HG03280 (cell line): ENCODE measurements around the gene CNBD2.
A peak's percentile ranks its signal among the peaks of the same experiment; 100 is the strongest.
"Not testable (repeated sequence)": the region's sequence is repeated elsewhere in the genome, so short reads cannot be mapped to it uniquely, and the experiment has no call there.

Experiments used
- ATAC-seq: cut with Tn5 transposase; IDR thresholded peaks from one replicate; pipeline ENCODE4 v1.9.1; 2021; ENCODE audit warnings: mild to moderate bottlenecking, moderate library complexity; ENCODE audit not compliant: unreplicated experiment

CNBD2 gene

GRCh38 chr20:35967979-35968640, at the start of gene CNBD2:
CNBD2 (plus strand) TSS chr20:35968590; CDS start chr20:35968763, 173 bp downstream.
- no peak for ATAC-seq

GRCh38 chr20:35920523-35920922, 47.9 kb upstream of the CNBD2 start:
- no peak for ATAC-seq

- ATAC-seq: no peak
These were observed 39.1 kb upstream of the CNBD2 start for GRCh38 chr20:35929301-35929700.

- no peak for ATAC-seq
These were observed 34.3 kb upstream of the CNBD2 start for GRCh38 chr20:35934050-35934449.

GRCh38 chr20:35939264-35939663, 29.1 kb upstream of the CNBD2 start:
- no peak for ATAC-seq

DNA sequence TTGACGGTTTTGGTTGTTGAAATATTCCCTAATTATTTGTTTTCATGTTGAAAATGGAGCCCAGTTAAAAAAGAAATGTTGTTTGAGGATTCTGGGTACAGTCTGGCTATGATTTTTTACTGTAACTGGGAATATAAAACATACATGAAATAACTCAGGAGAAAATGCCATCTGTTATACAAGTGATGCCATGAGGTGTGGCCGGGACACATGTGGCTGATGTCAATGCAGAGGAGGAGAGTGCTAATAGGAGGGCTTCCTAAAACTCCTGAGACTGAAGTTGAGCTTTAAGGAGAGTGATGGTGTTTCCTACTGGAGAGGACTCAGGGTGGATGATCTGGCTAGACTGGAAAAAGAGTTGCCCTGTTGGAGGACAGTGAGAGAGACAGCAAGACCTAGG, 26.8 kb upstream of the CNBD2 start:
- ATAC-seq: no peak

- no peak for ATAC-seq
These were observed 26.1 kb upstream of the CNBD2 start for GRCh38 chr20:35942243-35942642.

DNA sequence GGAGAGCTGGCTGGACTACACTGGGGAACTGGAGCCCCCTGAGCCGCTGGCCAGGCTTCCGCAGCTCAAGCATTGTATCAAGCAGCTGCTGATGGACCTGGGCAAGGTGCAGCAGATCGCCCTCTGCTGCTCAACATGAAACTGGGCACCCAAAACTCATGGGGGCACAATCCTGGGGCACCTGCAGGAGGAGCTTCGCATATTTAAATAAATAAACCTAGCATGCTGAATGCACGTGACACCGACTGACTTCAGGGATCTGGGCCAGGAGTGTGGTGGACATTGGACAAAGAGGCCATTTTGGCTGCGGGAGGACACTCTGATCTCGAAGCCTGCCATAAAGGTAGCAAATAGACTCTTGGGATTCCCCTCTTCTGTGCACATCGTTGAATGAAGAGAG, 20.9 kb upstream of the CNBD2 start:
- no peak for ATAC-seq

GRCh38 chr20:35947907-35948306, 20.5 kb upstream of the CNBD2 start:
- no peak for ATAC-seq

GRCh38 chr20:35950093-35950492, 18.3 kb upstream of the CNBD2 start:
- no peak for ATAC-seq

GRCh38 chr20:35952080-35952479, 16.3 kb upstream of the CNBD2 start:
- not testable (repeated sequence) for ATAC-seq

GRCh38 chr20:35952480-35953386, 15.7 kb upstream of the CNBD2 start:
- ATAC-seq: no peak

GRCh38 chr20:35953387-35954199, 14.8 kb upstream of the CNBD2 start:
- peak; percentile 20 for ATAC-seq

DNA sequence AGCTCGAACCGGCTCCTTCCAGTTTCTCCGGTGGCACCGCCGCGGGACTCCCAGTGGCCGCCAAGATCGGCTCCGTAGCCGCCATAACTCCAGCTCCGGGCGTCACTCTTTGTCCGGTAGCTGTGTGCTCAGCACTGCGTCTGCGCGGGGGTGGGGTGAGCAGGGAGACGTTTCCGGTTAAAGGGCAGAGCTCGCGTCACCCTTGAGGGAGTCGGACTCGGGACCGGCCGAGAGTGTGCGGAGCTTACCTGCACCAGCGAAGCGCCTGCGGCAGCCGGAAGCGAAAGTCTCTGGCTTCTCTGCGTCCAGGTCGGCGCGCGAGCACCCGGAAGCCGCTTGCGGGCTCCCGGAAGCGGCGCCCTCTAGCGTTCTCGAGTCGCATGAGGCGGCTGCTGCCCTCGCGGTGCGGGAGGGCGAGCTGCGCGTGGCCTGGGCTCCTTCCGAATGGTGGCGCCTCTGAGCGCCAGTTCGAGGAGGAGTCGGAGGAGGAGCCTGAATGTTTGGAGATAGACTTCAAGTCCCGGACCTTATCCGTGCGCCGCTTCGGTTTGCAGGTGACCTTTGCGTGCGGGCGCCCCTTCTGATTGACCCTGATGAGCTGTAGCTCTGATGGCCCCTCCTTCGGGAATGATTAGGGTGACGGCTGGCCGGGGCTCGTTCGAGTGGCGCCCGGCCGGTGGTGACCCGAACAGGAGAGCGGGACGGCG, 14.0 kb upstream of the CNBD2 start, which contains the start of gene SCAND1:
Gene SCAND1, minus strand, starts transcription at position 303 of the 707 bp plus-strand sequence. Its CDS starts 218 bp downstream, at position 85.
- peak; percentile 88 for ATAC-seq

DNA sequence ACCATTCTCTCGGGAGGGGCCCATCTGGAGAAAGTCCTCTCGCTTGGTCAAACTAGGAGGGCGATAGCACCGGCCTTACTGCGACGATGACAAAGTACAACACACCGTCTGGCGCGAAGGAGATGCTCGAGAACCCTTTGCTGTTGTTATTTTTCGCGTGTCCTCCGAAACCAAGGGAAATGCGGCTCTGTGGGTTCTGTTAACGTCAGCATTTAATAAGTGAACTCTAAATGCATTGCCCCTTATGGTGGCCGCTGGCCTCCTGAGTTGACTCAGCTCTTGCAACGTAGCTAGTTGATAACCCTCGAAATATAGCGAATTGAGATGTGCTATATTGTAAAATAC, 13.5 kb upstream of the CNBD2 start:
- no peak for ATAC-seq

DNA sequence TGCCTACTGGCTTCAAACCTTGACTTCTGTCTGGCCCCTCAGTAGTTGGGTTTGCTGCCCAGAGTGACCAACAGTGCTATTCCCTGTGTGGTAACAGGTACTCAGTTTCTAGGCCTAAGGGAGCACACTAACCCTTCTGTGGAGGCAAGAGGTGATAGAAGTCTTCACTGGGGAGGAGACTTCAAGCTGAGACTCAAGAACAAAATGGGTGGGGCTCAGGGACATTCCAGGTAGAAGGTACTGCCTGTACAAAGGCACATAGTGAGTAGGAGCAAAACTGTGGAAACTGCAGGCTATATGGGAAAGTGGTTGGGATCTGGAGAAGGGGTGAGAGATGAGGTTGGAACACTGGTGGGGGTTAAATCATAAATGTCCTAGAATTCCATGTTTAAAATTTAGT, 11.8 kb upstream of the CNBD2 start:
- no peak for ATAC-seq

GRCh38 chr20:35959291-35959690, 9.1 kb upstream of the CNBD2 start:
- not testable (repeated sequence) for ATAC-seq

- no peak for ATAC-seq
These were observed 4.5 kb upstream of the CNBD2 start for GRCh38 chr20:35963878-35964277.

DNA sequence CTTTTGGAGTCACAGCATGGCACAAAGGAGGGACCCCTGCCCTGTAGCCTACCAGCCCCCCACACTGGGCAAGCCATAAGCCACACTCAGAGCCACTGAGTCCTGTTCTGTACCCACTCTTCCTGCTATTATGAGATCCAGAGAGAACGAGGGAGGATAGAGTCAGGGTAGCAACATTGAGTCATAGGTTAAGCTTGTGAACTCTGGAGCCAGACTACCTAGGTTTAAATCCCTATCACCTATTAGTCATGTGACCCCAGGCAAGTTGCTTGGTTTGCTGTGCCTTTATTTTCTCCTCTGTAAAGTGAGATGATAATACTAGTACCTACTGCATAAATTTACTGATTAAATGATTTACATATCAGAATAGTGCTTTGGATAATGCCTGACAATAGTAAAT, 540 bp downstream of the CNBD2 start:
- ATAC-seq: no peak

DNA sequence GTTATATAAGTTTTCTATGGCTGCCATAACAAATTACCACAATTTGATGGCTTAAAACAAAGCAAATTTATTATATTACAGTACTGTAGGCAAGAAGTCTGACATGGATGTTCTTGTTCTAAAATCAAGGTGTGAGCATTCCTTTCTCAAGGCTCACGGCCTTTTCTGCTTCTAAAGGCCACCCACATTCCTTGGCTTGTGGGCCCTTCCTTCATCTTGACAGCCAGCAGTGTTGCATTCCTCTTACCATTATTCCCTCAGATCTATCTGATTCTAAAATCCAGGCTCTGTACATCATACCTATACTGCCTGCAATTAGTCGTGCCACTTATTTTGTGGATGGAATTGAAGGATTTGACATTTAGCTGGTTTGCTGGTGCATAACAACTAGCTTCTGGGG, 3.6 kb downstream of the CNBD2 start:
- ATAC-seq: no peak

DNA sequence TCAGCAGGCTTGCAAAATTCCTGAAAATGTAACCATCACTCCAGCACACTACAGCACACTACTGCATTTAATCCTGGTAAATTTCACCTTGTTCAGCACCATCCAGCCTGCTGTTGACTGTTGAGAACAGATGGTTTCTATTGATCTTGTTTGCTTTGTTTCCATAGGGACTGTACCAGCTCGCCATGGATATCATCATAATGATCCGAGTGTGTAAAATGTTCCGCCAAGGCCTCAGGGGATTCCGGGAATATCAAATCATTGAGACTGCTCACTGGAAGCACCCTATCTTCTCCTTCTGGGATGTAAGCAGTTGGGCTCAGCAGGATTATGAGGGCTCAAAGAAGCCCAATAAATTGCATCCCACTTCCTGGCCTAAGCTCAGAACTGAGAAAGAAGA, 4.1 kb downstream of the CNBD2 start:
- no peak for ATAC-seq
